GM12891 (cell line): ENCODE measurements around the gene CD83.

Source experiments
- PAX5 ChIP-seq: IDR thresholded peaks from 2 replicates; pipeline ENCODE4 v1.6.1; 2011; ENCODE audit warnings: low read length, moderate library complexity, mild to moderate bottlenecking; ENCODE audit not compliant: insufficient read depth, severe bottlenecking
- POLR2A ChIP-seq: IDR thresholded peaks from 2 replicates; pipeline ENCODE4 v1.6.1; 2011; ENCODE audit warnings: low read depth, low read length, control low read depth
- POLR2AphosphoS5 ChIP-seq: IDR thresholded peaks from 2 replicates; pipeline ENCODE4 v1.6.1; 2011; ENCODE audit warnings: low read depth, low read length, control low read depth
- POU2F2 ChIP-seq: IDR thresholded peaks from 2 replicates; pipeline ENCODE4 v1.6.1; 2011; ENCODE audit warnings: low read depth, mild to moderate bottlenecking, control low read depth, low read length, moderate library complexity
- SPI1 ChIP-seq: IDR thresholded peaks from 2 replicates; pipeline ENCODE4 v1.6.1; 2011; ENCODE audit warnings: low read depth, low read length, control low read depth
- TAF1 ChIP-seq: IDR thresholded peaks from 2 replicates; pipeline ENCODE4 v1.6.1; 2011; ENCODE audit warnings: low read depth, low read length, control low read depth

DNA sequence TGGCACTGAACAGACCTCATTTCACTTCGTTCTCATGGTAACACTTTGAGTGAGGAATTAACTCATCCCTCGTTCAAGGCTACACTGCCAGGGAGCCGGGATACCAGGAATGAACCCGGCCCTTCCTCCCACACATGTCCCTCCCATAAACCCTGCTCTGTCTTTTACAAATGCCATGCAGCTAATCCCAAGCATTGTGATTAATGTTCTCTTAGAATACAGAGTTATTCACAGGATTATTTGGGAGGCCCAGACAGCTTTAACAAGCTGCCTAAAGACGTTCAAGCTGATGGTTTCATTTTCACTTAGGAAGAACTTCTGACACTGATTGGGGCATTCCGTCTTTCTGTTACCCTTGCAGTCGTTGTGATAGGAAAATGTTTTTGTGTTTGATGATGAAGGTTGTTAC lies 42.5 kb upstream of the CD83 start:
- TF ChIP-seq POLR2AphosphoS5 (no peak), POLR2A (no peak), POU2F2 (no peak), SPI1 (no peak), TAF1 (no peak), PAX5 (no peak)
